AG20443 (cell line): ENCODE measurements around the gene SLC10A7.

ENCODE experiments used
- DNase-seq: peaks from one replicate; pipeline ENCODE4 v3.0.0; 2012; ENCODE audit warnings: low spot score, mixed read lengths

The SLC10A7 gene

GRCh38 chr4:146349306-146349705, 172.4 kb downstream of the SLC10A7 start:
- no peak for DNase-seq

- DNase-seq, result no peak
These were observed 173.9 kb downstream of the SLC10A7 start for GRCh38 chr4:146347822-146348221.

- no peak for DNase-seq
These were observed 175.5 kb downstream of the SLC10A7 start for GRCh38 chr4:146346276-146346675.

GRCh38 chr4:146343776-146344175, 178.0 kb downstream of the SLC10A7 start:
- no peak for DNase-seq

GRCh38 chr4:146343199-146343598, 178.5 kb downstream of the SLC10A7 start:
- no peak for DNase-seq

- DNase-seq, result peak; percentile 26
These were observed 179.0 kb downstream of the SLC10A7 start for GRCh38 chr4:146342600-146343192.

- peak; percentile 13 for DNase-seq
These were observed 180.9 kb downstream of the SLC10A7 start for GRCh38 chr4:146340798-146341197.

GRCh38 chr4:146338512-146338911, 183.2 kb downstream of the SLC10A7 start:
- no peak for DNase-seq

GRCh38 chr4:146336410-146336807, 185.3 kb downstream of the SLC10A7 start:
- DNase-seq, result no peak

GRCh38 chr4:146335763-146336409, 185.9 kb downstream of the SLC10A7 start:
- DNase-seq, result no peak

- peak; percentile 25 for DNase-seq
These were observed 186.8 kb downstream of the SLC10A7 start for GRCh38 chr4:146334862-146335449.

GRCh38 chr4:146333895-146334262, 187.9 kb downstream of the SLC10A7 start:
- DNase-seq, result no peak

GRCh38 chr4:146333187-146333894, 188.4 kb downstream of the SLC10A7 start:
- DNase-seq, result peak; percentile 42

- DNase-seq, result no peak
These were observed 191.3 kb downstream of the SLC10A7 start for GRCh38 chr4:146330392-146330791.

- DNase-seq, result peak; percentile 49
These were observed 192.6 kb downstream of the SLC10A7 start for GRCh38 chr4:146329050-146329716.

GRCh38 chr4:146327859-146328650, 193.7 kb downstream of the SLC10A7 start:
- DNase-seq, result no peak

- no peak for DNase-seq
These were observed 202.8 kb downstream of the SLC10A7 start for GRCh38 chr4:146318894-146319293.

GRCh38 chr4:146317783-146318182, 204.0 kb downstream of the SLC10A7 start:
- DNase-seq, result no peak

GRCh38 chr4:146315184-146315583, 206.6 kb downstream of the SLC10A7 start:
- no peak for DNase-seq

GRCh38 chr4:146311238-146311970, 210.3 kb downstream of the SLC10A7 start:
- DNase-seq, result no peak
